Fibroblast of lung (primary cell): ENCODE data around the gene UPF3A.

ENCODE experiments used
- CTCF ChIP-seq, 2 donors: IDR thresholded peaks in 1 of 2; conservative IDR thresholded peaks in 1 of 2; 1 replicate in 1 of 2; 2 replicates in 1 of 2; pipeline ENCODE4 v1.5.1; 2011 to 2012; ENCODE audit warnings: low read length in 2 of 2, control low read depth in 1 of 2, inconsistent platforms in 1 of 2, low read depth in 1 of 2, mild to moderate bottlenecking in 1 of 2
- EZH2 ChIP-seq: IDR thresholded peaks from 2 replicates; pipeline ENCODE4 v1.5.1; 2012; ENCODE audit warnings: low read length, control low read depth, mild to moderate bottlenecking; ENCODE audit errors: missing control alignments

GRCh38 chr13:114324334-114324733 is 42.9 kb downstream of the UPF3A start:
- TF ChIP-seq CTCF (conservative IDR thresholded peaks at IDR 0.05 in 1 of 2, IDR thresholded peaks at IDR 0.05 in 1 of 2; ENCODE audit: low read depth in 1 of 2, low read length in 2 of 2) (no peak), EZH2 (no peak)
